Frontal cortex (tissue), 4 donors: ENCODE data around the gene CARS1. TPM values are rescaled to one million over a fixed set of nuclear protein-coding genes. Genes with fewer than 3 reads are reported as not detected.
A peak's percentile ranks its signal among the peaks of the same experiment; 100 is the strongest.

ENCODE experiments used
- DNase-seq, 2 donors: peaks; one replicate each; pipeline ENCODE4 v3.0.0; 2012; ENCODE audit warnings: low spot score in 2 of 2
- FAIRE-seq: peaks from 2 replicates; lab custom pipeline; 2012; peaks lifted over from hg19 to GRCh38; lab: Jason Lieb, UNC
- total RNA-seq: library from RNA; depleted of rRNA; stranded (reverse); fragments of >200 nt; gene quantifications from one replicate; pipeline ENCODE4 v1.2.3, GENCODE V29; 2014
- donor health status: control.
- donor health status: control.
- donor health status: control.

The CARS1 gene
- total RNA-seq, 1 donor from 2014 or later, result 33.8 TPM

DNA sequence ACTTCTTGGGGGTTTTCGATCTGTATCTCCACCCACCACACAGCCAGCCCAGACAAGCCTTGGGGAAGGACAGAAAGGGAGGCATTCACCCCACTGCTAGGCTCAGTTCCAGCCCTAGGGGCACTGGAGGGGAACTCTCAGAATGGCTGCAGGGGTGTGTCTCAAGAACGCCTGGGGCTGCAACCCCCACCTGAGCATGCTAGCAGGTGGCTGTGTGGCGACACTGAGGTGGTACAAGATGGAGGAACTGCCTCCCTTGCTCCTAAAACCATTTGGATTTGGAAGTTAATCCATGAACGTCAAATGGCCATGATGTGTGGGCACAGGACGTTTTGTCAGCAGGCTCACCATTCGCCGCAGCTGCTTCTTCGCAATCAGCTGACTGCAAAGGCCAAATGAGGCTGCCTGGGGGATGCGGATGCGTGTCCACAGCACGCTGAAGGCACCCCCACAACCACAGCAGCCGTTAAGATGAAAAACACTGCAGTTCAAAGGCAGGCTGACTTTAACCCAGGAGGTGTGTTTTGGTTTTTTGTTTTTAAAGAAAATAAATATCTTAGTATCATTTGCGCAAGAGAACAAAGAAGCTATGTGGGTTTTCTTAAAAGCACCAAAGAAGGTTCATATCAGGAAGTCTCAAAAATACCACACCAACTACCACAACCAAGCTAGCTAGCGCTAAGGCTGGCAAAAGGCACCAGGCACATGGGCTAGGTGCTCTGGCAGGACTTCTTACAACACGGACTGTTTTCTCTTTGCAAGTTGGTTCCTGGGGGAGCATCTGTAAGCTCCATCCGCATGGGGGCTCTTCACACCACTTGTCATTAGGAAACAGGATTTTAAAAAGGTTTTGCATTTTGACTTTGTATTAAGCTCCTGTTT is 42.9 kb downstream of the CARS1 start:
- peak in 1 of 2 donors; percentile 37 for DNase-seq
- no peak for FAIRE-seq

GRCh38 chr11:3011891-3012885 is 45.0 kb downstream of the CARS1 start:
- DNase-seq (no peak), FAIRE-seq (no peak)

DNA sequence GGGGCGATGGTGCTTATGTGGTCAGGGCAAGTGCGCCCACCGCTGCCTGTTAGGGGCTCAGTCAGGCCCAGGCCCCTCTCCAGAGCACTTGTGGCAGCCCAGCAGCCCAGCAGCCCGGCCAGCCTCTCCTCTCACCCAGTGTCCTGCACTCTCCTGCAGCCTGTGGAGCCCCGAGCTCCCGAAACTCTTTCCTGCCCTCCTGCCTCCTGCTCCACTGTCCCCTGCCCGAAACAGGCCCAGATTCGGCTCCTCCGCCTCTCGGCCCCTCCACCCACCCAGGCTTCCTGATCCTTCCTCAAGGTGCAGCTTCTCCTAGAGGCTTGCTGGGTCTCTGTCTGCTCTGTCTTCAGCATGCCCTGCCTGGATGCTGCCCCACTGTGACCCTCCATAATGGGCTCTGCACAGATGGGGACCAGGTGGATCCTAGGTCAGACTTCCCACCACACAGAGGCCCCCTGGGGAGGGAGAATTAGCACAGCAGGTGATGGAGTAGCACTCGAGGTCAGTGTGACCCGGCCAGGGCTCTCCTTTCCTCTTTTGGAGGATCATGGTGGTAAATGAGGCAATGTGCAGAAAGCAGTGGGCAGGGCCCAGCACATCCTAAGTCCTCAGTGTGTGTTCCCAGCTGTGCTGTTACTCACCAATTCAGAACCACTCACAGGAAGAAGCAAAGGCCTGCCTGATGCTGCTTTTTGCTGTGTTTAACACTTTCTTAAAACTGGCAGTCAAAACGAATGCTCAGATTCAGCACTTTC is 46.5 kb downstream of the CARS1 start:
- no peak for FAIRE-seq
- peak in 1 of 2 donors; percentile 44 for DNase-seq

GRCh38 chr11:3010004-3010403 is 47.2 kb downstream of the CARS1 start:
- DNase-seq, result no peak
- FAIRE-seq, result no peak

DNA sequence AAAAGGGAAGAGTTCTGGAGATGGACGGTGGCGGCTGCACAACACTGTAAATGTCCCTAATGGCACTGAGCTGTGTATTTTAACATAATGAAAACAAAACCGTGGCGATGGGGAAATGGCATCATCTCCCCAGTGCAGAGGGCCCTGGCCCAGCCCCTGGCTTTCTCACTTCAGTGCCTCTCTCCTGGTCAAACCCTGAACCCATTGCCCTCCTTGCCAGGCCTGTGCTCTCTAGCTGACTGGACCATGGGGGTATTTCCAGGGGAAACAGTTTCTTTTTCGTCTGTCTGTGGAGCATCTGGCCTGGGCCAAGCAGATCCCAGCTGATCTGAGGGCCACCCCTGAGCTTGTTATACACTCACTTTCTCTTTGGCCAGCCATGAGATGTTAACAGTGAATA is 47.7 kb downstream of the CARS1 start:
- FAIRE-seq (no peak), DNase-seq (no peak)

DNA sequence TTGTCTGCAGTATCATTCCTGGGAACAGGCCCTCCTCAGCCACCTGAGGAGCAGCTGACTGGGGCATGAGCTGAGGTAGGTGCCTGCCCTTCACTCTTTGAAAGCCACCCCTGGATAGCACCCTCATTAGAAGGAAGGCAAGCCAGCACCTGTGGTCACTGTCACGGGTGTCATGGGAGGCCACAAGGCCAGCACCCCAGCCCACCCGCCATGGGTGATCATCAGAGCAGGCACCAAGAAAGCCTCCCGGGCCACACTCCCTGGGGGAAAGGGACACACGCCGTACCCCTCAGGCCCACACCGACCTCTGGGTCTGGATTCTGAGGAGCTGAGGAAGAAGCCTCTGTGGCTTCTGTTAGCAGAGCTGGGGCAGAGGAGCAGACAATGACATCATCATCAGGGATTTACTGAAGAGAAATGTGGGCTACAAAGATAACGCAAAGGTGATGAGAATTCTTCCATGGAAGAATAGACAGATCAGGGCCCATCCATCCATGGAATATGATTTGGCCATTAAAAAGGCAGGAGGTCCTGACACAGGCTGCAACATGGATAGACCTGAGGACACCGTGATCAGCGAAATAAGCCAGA is 48.4 kb downstream of the CARS1 start:
- DNase-seq (no peak), FAIRE-seq (no peak)

DNA sequence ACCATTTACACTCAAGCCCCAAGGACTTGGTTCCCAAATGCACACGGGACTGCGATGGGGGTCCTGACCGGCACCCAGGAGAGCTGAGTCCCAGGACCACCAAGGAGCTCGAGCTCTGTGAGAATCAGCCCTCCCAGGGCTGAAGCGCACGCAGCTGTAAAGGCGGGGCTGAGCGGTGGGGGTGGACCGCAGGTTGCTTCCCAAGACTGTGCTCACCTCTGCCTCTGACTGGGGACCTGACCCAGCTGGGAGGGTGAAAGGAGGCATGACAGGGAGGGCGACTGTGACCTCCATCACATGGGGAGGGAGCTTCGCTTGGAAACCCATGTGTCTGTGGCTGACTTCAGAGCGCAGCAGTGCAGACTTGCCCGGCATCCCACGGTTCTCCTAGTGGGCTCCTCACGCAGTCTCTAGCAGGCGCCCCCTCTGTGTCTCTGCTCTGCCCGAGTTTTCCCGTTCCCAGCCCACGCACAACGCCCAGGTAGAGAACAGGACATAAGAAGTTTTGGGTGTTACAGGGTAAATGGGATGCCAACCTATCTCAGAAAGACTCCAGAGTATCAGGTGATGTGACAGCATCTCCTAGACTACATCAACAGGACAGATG is 49.7 kb downstream of the CARS1 start:
- no peak for DNase-seq
- FAIRE-seq, result no peak

- FAIRE-seq (no peak), DNase-seq (no peak)
These were observed 50.5 kb downstream of the CARS1 start for GRCh38 chr11:3006505-3007260.

GRCh38 chr11:3004481-3004880 is 52.7 kb downstream of the CARS1 start:
- no peak for DNase-seq
- FAIRE-seq, result no peak

- DNase-seq (no peak), FAIRE-seq (no peak)
These were observed 53.6 kb downstream of the CARS1 start for GRCh38 chr11:3003396-3004231.

GRCh38 chr11:3002871-3003270 is 54.4 kb downstream of the CARS1 start:
- FAIRE-seq (no peak), DNase-seq (no peak)

- FAIRE-seq (no peak), DNase-seq (no peak)
These were observed 54.8 kb downstream of the CARS1 start for GRCh38 chr11:3002351-3002861.

DNA sequence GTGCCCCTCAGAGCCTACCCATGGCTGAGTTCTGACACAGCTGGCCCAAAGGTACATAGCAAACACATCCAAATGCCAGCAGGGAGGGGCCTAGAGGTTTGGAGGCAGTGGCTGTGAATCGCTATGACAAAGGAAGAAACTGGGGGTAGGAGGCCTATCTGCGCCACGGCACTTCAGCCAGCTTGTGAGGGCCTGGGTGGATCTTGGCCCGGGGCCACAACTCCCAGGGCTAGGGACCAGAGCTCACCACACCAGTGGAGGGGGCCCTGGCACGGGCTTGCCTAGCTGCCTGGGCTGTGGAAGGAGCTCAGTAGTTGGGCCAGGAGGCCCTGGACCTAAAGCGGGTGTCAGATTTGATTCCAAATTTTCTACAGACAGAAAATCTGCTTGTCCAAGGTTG is 55.7 kb downstream of the CARS1 start:
- no peak for FAIRE-seq

DNA sequence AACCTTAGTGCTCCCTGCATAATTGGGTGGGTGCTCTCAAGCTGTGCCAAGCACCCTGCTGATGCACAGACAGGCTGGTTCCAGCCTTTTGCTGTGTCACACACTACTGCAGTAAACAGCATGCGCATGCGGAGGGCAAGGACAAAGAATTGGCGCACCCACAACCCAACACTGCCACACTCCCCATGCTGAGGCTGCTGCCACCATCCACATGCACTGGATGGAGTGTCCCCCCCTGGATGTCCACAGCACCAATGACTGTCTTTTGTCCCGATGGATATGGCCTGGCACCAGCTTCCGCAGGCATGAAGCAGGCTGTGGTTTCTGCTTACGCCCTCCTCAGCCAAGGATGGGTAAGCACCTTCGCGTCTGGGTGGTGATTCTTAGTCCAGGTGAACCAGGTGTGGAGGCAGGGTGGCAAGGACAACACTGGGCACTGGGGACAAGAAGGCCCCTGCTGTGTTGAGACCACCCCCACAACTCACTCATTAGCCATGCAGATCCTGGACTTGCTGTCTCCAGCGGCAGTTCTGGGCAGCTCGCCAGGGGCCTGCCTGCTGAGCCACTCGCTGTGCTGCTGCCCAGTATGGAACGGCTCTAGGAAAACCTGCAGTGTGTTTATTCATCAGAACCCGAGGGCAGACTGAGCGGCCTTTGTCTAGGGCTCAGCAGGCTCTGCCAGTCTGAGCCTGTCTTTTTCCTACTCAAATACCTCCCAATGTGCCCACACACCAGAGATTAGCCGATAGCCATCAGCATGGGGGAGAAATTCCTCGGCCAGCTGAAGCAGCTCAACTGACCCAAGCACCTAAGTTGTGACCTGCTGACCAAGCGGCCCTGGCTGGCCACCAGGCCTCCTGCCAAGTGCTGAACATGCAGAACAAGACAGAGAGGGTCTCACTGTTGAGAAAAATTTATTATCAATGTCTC is 56.9 kb downstream of the CARS1 start:
- FAIRE-seq (peak; percentile 44), DNase-seq (peak; percentile 73)

More for the DNA sequence above, 55.7 kb downstream of the CARS1 start:
- peak; percentile 54 to 55 for DNase-seq

- FAIRE-seq (no peak), DNase-seq (no peak)
These were observed 57.7 kb downstream of the CARS1 start for GRCh38 chr11:2999464-2999998.
